ENCODE results near the gene EZH1. TPM values are rescaled to one million over a fixed set of nuclear protein-coding genes. Genes with fewer than 3 reads are reported as not detected.

The EZH1 gene
- total and polyA plus RNA-seq, 8 donors: 6.3 to 512 (median 29.1) TPM

DNA sequence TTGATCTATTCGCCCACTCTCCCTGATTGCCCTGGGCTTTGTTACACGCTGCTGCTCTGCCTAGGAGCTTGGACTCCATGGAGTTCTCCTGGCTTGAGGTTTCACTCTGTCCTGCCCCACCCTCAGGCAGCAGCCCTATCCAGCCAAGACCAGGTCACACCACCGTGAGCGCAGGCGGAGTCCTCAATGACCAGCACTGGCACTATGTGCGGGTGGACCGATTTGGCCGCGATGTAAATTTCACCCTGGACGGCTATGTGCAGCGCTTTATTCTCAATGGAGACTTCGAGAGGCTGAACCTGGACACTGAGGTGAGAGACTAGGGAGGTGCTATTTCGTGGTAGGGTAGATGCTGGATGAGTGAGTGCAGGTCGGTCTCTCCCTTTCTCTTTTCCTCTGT lies 59.0 kb downstream of the EZH1 start:
- peaks cover 0 to 26% (median 7%) of the 10 kb centered on the region in 3 donors for H3K27me3 ChIP-seq
- peaks cover 0 to 47% (median 25%) of the 10 kb centered on the region in 4 donors for H3K36me3 ChIP-seq
- H3K4me3 ChIP-seq: no peak overlapping the region
- TF ChIP-seq POLR2A (IDR thresholded peaks at IDR 0.05) (no peak), EP300 (IDR thresholded peaks at IDR 0.05) (no peak), POLR2AphosphoS5 (IDR thresholded peaks at IDR 0.05) (no peak)
- TF ChIP-seq, protein P1, sequence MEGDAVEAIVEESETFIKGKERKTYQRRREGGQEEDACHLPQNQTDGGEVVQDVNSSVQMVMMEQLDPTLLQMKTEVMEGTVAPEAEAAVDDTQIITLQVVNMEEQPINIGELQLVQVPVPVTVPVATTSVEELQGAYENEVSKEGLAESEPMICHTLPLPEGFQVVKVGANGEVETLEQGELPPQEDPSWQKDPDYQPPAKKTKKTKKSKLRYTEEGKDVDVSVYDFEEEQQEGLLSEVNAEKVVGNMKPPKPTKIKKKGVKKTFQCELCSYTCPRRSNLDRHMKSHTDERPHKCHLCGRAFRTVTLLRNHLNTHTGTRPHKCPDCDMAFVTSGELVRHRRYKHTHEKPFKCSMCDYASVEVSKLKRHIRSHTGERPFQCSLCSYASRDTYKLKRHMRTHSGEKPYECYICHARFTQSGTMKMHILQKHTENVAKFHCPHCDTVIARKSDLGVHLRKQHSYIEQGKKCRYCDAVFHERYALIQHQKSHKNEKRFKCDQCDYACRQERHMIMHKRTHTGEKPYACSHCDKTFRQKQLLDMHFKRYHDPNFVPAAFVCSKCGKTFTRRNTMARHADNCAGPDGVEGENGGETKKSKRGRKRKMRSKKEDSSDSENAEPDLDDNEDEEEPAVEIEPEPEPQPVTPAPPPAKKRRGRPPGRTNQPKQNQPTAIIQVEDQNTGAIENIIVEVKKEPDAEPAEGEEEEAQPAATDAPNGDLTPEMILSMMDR (IDR thresholded peaks at IDR 0.05): no peak
- DNase-seq: no peak
- no peaks in the 10 kb centered on the region for H3K9me3 ChIP-seq
- intact Hi-C loops (cut with DNase I; ENCODE audit: low total_unique reads): loop anchor here (10.0 kb wide), 1 partner anchor 101 kb away; no protein-coding TSS in a partner anchor
- 83 to 91% (median 88%) methylated on average over 12 to 14 of the region's 14 CpGs for WGBS, 5 donors
- H3K4me1 ChIP-seq: peaks cover 22 to 46% (median 40%) of the 10 kb centered on the region in 4 donors
- no peak overlapping the region for H3K27ac ChIP-seq

GRCh38 chr17:42684929-42685556 lies 59.8 kb downstream of the EZH1 start:
- H3K27me3 ChIP-seq: peaks cover 0 to 26% (median 7%) of the 10 kb centered on the region in 3 donors
- DNase-seq: peak in 1 of 2 donors; percentile 35
- no peak for TF ChIP-seq POLR2A (IDR thresholded peaks at IDR 0.05)
- TF ChIP-seq, protein P1 (IDR thresholded peaks at IDR 0.05): no peak
- no peak for TF ChIP-seq POLR2AphosphoS5 (IDR thresholded peaks at IDR 0.05)
- no peak for TF ChIP-seq EP300 (IDR thresholded peaks at IDR 0.05)
- H3K27ac ChIP-seq: peak overlapping the region in 1 of 5 donors; percentile 78
- no peaks in the 10 kb centered on the region for H3K9me3 ChIP-seq
- intact Hi-C loops (cut with DNase I; ENCODE audit: low total_unique reads): loop anchor here (10.0 kb wide), 1 partner anchor 100 kb away; no protein-coding TSS in a partner anchor
- 76 to 88% (median 84%) methylated on average over 45 to 50 of the region's 50 CpGs for WGBS, 5 donors
- peaks cover 29 to 54% (median 47%) of the 10 kb centered on the region in 4 donors for H3K4me1 ChIP-seq
- H3K4me3 ChIP-seq: no peak overlapping the region
- peaks cover 0 to 41% (median 19%) of the 10 kb centered on the region in 4 donors for H3K36me3 ChIP-seq

DNA sequence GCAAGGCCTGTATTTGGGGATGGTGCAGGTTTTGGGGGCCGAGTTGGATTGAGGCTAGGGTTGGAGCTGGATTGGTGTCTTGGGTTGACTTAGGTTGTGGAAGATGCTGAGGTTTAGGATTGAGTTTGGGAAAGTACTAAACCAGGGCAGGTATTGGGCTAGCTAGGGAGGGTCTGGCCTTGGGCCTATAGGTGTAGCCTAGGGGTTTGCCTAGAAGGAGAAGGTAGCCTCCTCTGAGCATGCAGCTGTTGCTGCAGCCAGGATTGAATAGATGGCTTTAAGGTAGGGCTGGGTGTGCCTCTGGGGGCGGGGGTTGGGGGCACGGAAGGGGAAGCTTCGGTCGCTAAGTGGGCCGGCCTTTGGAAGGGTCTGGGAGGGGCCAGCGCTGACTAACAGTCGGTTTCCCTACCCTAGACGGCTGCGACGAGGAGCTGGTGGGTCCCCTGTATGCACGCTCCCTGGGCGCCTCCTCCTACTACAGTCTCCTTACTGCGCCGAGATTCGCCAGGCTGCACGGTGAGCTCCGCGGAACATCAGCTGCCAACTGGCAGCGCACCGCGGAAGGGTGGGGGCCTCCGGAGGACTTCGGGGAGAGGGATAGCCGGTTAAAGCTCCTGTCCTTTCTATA lies 61.3 kb downstream of the EZH1 start:
- DNase-seq: peak; percentile 63 to 83
- intact Hi-C loops (cut with DNase I; ENCODE audit: low total_unique reads): loop anchor here (10.0 kb wide), 1 partner anchor 99 kb away; no protein-coding TSS in a partner anchor
- WGBS, 5 donors: 7 to 18% (median 9%) methylated on average over 15 to 25 of the region's 25 CpGs

More for the DNA sequence above, 61.3 kb downstream of the EZH1 start:
- peaks cover 44 to 69% (median 62%) of the 10 kb centered on the region in 4 donors for H3K4me1 ChIP-seq
- peak overlapping the region; percentile 40 to 59 (median 46) for H3K4me3 ChIP-seq
- peaks cover 0 to 30% (median 15%) of the 10 kb centered on the region in 4 donors for H3K36me3 ChIP-seq
- H3K27ac ChIP-seq: peak overlapping the region; percentile 20 to 99 (median 74)
- no peaks in the 10 kb centered on the region for H3K9me3 ChIP-seq
- H3K27me3 ChIP-seq: peaks cover 0 to 26% (median 7%) of the 10 kb centered on the region in 3 donors
- TF ChIP-seq, protein P1 (IDR thresholded peaks at IDR 0.05): no peak
- TF ChIP-seq POLR2A (IDR thresholded peaks at IDR 0.05) (no peak), EP300 (IDR thresholded peaks at IDR 0.05) (no peak), POLR2AphosphoS5 (IDR thresholded peaks at IDR 0.05) (no peak)
